Fibroblast of lung (primary cell): ENCODE data around the gene ZC3H12D.

Experiments used
- EZH2 ChIP-seq: IDR thresholded peaks from 2 replicates; pipeline ENCODE4 v1.5.1; 2012; ENCODE audit warnings: low read length, control low read depth, mild to moderate bottlenecking; ENCODE audit errors: missing control alignments
- TF ChIP-seq, protein P1 (sequence below), 2 donors: IDR thresholded peaks in 1 of 2; conservative IDR thresholded peaks in 1 of 2; 1 replicate in 1 of 2; 2 replicates in 1 of 2; pipeline ENCODE4 v1.5.1; 2011 to 2012; ENCODE audit warnings: low read length in 2 of 2, control low read depth in 1 of 2, inconsistent platforms in 1 of 2, low read depth in 1 of 2, mild to moderate bottlenecking in 1 of 2

GRCh38 chr6:149428606-149429005 is 56.2 kb downstream of the ZC3H12D start:
- TF ChIP-seq, protein P1, sequence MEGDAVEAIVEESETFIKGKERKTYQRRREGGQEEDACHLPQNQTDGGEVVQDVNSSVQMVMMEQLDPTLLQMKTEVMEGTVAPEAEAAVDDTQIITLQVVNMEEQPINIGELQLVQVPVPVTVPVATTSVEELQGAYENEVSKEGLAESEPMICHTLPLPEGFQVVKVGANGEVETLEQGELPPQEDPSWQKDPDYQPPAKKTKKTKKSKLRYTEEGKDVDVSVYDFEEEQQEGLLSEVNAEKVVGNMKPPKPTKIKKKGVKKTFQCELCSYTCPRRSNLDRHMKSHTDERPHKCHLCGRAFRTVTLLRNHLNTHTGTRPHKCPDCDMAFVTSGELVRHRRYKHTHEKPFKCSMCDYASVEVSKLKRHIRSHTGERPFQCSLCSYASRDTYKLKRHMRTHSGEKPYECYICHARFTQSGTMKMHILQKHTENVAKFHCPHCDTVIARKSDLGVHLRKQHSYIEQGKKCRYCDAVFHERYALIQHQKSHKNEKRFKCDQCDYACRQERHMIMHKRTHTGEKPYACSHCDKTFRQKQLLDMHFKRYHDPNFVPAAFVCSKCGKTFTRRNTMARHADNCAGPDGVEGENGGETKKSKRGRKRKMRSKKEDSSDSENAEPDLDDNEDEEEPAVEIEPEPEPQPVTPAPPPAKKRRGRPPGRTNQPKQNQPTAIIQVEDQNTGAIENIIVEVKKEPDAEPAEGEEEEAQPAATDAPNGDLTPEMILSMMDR (conservative IDR thresholded peaks at IDR 0.05 in 1 of 2, IDR thresholded peaks at IDR 0.05 in 1 of 2; ENCODE audit: low read depth in 1 of 2, low read length in 2 of 2), result no peak
- TF ChIP-seq EZH2, result no peak
